A549 (cell line): Measurements from ENCODE around the gene PTGES2. TPM values are rescaled to one million over a fixed set of nuclear protein-coding genes. Genes with fewer than 3 reads are reported as not detected.

Experiments
- ATAC-seq, 2 experiments: fragments of 200-7000 bp in 1 of 2; fragments of >200 bp in 1 of 2; cut with Nextera tagmentation in 1 of 2; cut with Tn5 transposase in 1 of 2; 3 replicates each; pipeline versions ENCODE4 v1.8.0 to v1.9.1; 2018 to 2020; ENCODE audit warnings: mild to moderate bottlenecking in 1 of 2, moderate library complexity in 1 of 2
- CTCF ChIA-PET: fragments of 300-600 bp; sonication (Branson Sonifier 250); formaldehyde crosslinking; extraction: SDS; loops from one replicate; lab custom pipeline; 2021; ENCODE audit warnings: antibody characterized with exemption, inconsistent platforms; lab: Yijun Ruan, JAX
- POLR2A ChIA-PET: fragments of 350-600 bp; formaldehyde crosslinking; extraction: SDS; loops from one replicate; lab custom pipeline; 2021; ENCODE audit warnings: antibody characterized with exemption, inconsistent platforms; lab: Yijun Ruan, JAX
- DNase-seq, 2 experiments: peaks; one replicate each; pipeline versions ENCODE4 v3.0.0 to v3.0.0-alpha.2; 2011 to 2016; ENCODE audit warnings: low read depth in 1 of 2, low spot score in 1 of 2
- FAIRE-seq: peaks from 2 replicates; lab custom pipeline; 2011; peaks lifted over from hg19 to GRCh38; lab: Jason Lieb, UNC
- H3K27ac ChIP-seq, 2 experiments: fragments of >200 bp; sonication (Bioruptor Twin); formaldehyde crosslinking; 3 replicates each; pipeline ENCODE4 v1.5.1; 2016 to 2017
- H3K4me1 ChIP-seq: fragments of >200 bp; sonication (Bioruptor Twin); formaldehyde crosslinking; 3 replicates; pipeline ENCODE4 v1.6.1; 2016
- H3K4me2 ChIP-seq: fragments of >200 bp; sonication (Bioruptor Twin); formaldehyde crosslinking; 3 replicates; pipeline ENCODE4 v1.6.1; 2016
- H3K4me3 ChIP-seq: fragments of >200 bp; sonication (Bioruptor Twin); formaldehyde crosslinking; 3 replicates; pipeline ENCODE4 v1.5.1; 2016
- H3K9me3 ChIP-seq: fragments of >200 bp; sonication (Bioruptor Twin); formaldehyde crosslinking; 3 replicates; pipeline ENCODE4 v1.6.1; 2016
- ATOH8 ChIP-seq: fragments of 250-450 bp; sonication (Bioruptor Pico); IDR thresholded peaks from 2 replicates; pipeline ENCODE4 v1.5.0; 2020; ENCODE audit warnings: low read depth, mild to moderate bottlenecking, moderate library complexity
- BCL3 ChIP-seq: fragments of >200 bp; sonication (Bioruptor Twin); formaldehyde crosslinking; IDR thresholded peaks from 3 replicates; pipeline ENCODE4 v1.6.1; 2016
- CHD2 ChIP-seq: fragments of 150-350 bp; IDR thresholded peaks from 2 replicates; pipeline ENCODE4 v1.6.1; 2014; ENCODE audit warnings: low read length; ENCODE audit not compliant: partially characterized antibody
- CHD4 ChIP-seq: fragments of 200-600 bp; sonication (generic); IDR thresholded peaks from 2 replicates; pipeline ENCODE4 v1.6.1; 2016; ENCODE audit warnings: antibody characterized with exemption, mild to moderate bottlenecking, borderline replicate concordance
- FOXS1 ChIP-seq: fragments of 250-450 bp; sonication (Bioruptor Pico); IDR thresholded peaks from 2 replicates; pipeline ENCODE4 v1.5.0; 2020; ENCODE audit warnings: mild to moderate bottlenecking, moderate library complexity
- HOXA7 ChIP-seq: fragments of 250-450 bp; sonication (Bioruptor Pico); IDR thresholded peaks from 2 replicates; pipeline ENCODE4 v1.5.0; 2020; ENCODE audit warnings: mild to moderate bottlenecking, moderate library complexity
- HOXB5 ChIP-seq: fragments of 250-450 bp; sonication (Bioruptor Pico); IDR thresholded peaks from 2 replicates; pipeline ENCODE4 v1.5.0; 2020; ENCODE audit warnings: mild to moderate bottlenecking, moderate library complexity
- JUNB ChIP-seq: fragments of >200 bp; sonication (Bioruptor Twin); formaldehyde crosslinking; IDR thresholded peaks from 2 replicates; pipeline ENCODE4 v1.6.1; 2016
- KDM5A ChIP-seq: fragments of 200-600 bp; sonication (generic); IDR thresholded peaks from 2 replicates; pipeline ENCODE4 v1.6.1; 2016; ENCODE audit warnings: antibody characterized with exemption, mild to moderate bottlenecking
- MAX ChIP-seq: IDR thresholded peaks from 2 replicates; pipeline ENCODE4 v1.6.1; 2012
- MAZ ChIP-seq: fragments of 150-350 bp; IDR thresholded peaks from 2 replicates; pipeline ENCODE4 v1.6.1; 2014; ENCODE audit warnings: antibody characterized with exemption, low read depth, low read length, borderline replicate concordance
- NPAS2 ChIP-seq: fragments of 250-450 bp; sonication (Bioruptor Pico); IDR thresholded peaks from 2 replicates; pipeline ENCODE4 v1.8.0; 2022; ENCODE audit warnings: mild to moderate bottlenecking, moderate library complexity, borderline replicate concordance
- NR3C1 ChIP-seq: fragments of >200 bp; sonication (Bioruptor Twin); formaldehyde crosslinking; IDR thresholded peaks from 3 replicates; pipeline ENCODE4 v1.6.1; 2017
- POLR2AphosphoS2 ChIP-seq: conservative IDR thresholded peaks from 2 replicates; pipeline ENCODE4 v1.6.1; 2012; ENCODE audit warnings: low read length, improper control_type of control experiment, inconsistent platforms
- RAD21 ChIP-seq, 2 experiments: fragments of >200 bp in 1 of 2; sonication (Bioruptor Twin) in 1 of 2; formaldehyde crosslinking in 1 of 2; IDR thresholded peaks in 1 of 2; conservative IDR thresholded peaks in 1 of 2; 2 replicates in 1 of 2; 3 replicates in 1 of 2; pipeline ENCODE4 v1.6.1; 2012 to 2018; ENCODE audit warnings: inconsistent platforms in 1 of 2
- RARB ChIP-seq: fragments of 250-450 bp; sonication (Bioruptor Pico); IDR thresholded peaks from 2 replicates; pipeline ENCODE4 v1.8.0; 2021; ENCODE audit warnings: mild to moderate bottlenecking, moderate library complexity
- RNF2 ChIP-seq: fragments of 200-600 bp; sonication (generic); IDR thresholded peaks from 2 replicates; pipeline ENCODE4 v1.6.1; 2016; ENCODE audit warnings: low read depth, mild to moderate bottlenecking, antibody characterized with exemption, moderate library complexity, borderline replicate concordance
- SMC3 ChIP-seq: fragments of >200 bp; sonication (Bioruptor Twin); formaldehyde crosslinking; IDR thresholded peaks from 3 replicates; pipeline ENCODE4 v1.6.1; 2018; ENCODE audit warnings: inconsistent platforms
- ZC3H11A ChIP-seq: fragments of 450-650 bp; IDR thresholded peaks from 2 replicates; pipeline ENCODE4 v1.6.1; 2014; ENCODE audit warnings: antibody characterized with exemption, mild to moderate bottlenecking
- ZNF302 ChIP-seq: fragments of 250-450 bp; sonication (Bioruptor Pico); IDR thresholded peaks from 2 replicates; pipeline ENCODE4 v1.9.0; 2021; ENCODE audit warnings: inconsistent platforms, mild to moderate bottlenecking, moderate library complexity
- WGBS: methylation state at CpG from one replicate; pipeline ENCODE4 v1.1.6; 2017; ENCODE audit errors: missing lambda C conversion rate; 5-methylcytosine and 5-hydroxymethylcytosine counted together
- polyA plus RNA-seq, 4 experiments: library from polyadenylated mRNA; depleted of rRNA in 3 of 4; stranded (reverse); fragments of >200 nt; fragmentation: RNase III in 1 of 4; extraction: RNeasy Plus Mini Kit Qiagen cat#74134 plus additional on column Dnase treatment in 1 of 4; gene quantifications; 2 replicates in 3 of 4; 3 replicates in 1 of 4; pipeline ENCODE4 v1.2.3, GENCODE V29; 2011 to 2017

PTGES2 gene
- polyA plus RNA-seq, 2 of the 4 experiments (the other 2 are of a cell fraction): 94.1 to 94.5 TPM

GRCh38 chr9:128093011-128093410 is 34.5 kb downstream of the PTGES2 start (continued):
- no peak for TF ChIP-seq MAX
- no peak for TF ChIP-seq MAZ
- no peak for TF ChIP-seq KDM5A
- no peak for TF ChIP-seq ZC3H11A

- no peak overlapping the region for H3K27ac ChIP-seq
- ChIA-PET POLR2A (no interaction called here), CTCF (interaction anchor here (0.9 to 19.6 kb wide), 13 partner anchors 7 to 150 kb away, joined by 3 to 290 read pairs (median 4); no protein-coding TSS in a partner anchor)
- no peak for FAIRE-seq
- WGBS: 84% methylated on average over 16 of the region's 16 CpGs
- H3K4me2 ChIP-seq: no peak overlapping the region
- ATAC-seq: no peak
- H3K4me1 ChIP-seq: peaks cover 23% of the 10 kb centered on the region
- no peaks in the 10 kb centered on the region for H3K9me3 ChIP-seq
- no peak for DNase-seq
- TF ChIP-seq JUNB: no peak
- no peak for TF ChIP-seq NPAS2 (CRISPR knock-in tag)
- TF ChIP-seq CHD4: no peak
- TF ChIP-seq ZC3H11A: no peak
- H3K4me3 ChIP-seq: no peak overlapping the region
These were observed 35.1 kb downstream of the PTGES2 start for GRCh38 chr9:128092199-128092977.

- H3K4me2 ChIP-seq: no peak overlapping the region
- no peak for FAIRE-seq
- no peak for DNase-seq
- POLR2A ChIA-PET: interaction anchor here (1.2 kb wide), 1 partner anchor 13 kb away, joined by 3 read pairs; no protein-coding TSS in a partner anchor
- no peak overlapping the region for H3K4me3 ChIP-seq
- no peaks in the 10 kb centered on the region for H3K9me3 ChIP-seq
- TF ChIP-seq ZNF302 (CRISPR knock-in tag) (no peak), RARB (no peak), SMC3 (no peak), CHD4 (no peak), HOXA7 (CRISPR knock-in tag) (no peak), POLR2AphosphoS2 (no peak), FOXS1 (CRISPR knock-in tag) (no peak), BCL3 (no peak), HOXB5 (CRISPR knock-in tag) (no peak), RNF2 (no peak), ATOH8 (CRISPR knock-in tag) (no peak), NR3C1 (no peak), CHD2 (no peak), RAD21 (conservative IDR thresholded peaks at IDR 0.05 in 1 of 2, IDR thresholded peaks at IDR 0.05 in 1 of 2) (no peak)
- H3K4me1 ChIP-seq: peaks cover 21% of the 10 kb centered on the region
- CTCF ChIA-PET: interaction anchor here (0.8 to 19.6 kb wide), 10 partner anchors 8 to 149 kb away, joined by 3 to 290 read pairs (median 4); no protein-coding TSS in a partner anchor
- ATAC-seq: no peak
- H3K27ac ChIP-seq: no peak overlapping the region
- 81% methylated on average over 12 of the region's 13 CpGs for WGBS
These were observed 36.0 kb downstream of the PTGES2 start for GRCh38 chr9:128091571-128091970.
